Measurements from ENCODE around the gene AAMP. TPM values are rescaled to one million over a fixed set of nuclear protein-coding genes. Genes with fewer than 3 reads are reported as not detected.

AAMP gene
- total RNA-seq, 1 experiment from 2014 or later, result 98.7 TPM

DNA sequence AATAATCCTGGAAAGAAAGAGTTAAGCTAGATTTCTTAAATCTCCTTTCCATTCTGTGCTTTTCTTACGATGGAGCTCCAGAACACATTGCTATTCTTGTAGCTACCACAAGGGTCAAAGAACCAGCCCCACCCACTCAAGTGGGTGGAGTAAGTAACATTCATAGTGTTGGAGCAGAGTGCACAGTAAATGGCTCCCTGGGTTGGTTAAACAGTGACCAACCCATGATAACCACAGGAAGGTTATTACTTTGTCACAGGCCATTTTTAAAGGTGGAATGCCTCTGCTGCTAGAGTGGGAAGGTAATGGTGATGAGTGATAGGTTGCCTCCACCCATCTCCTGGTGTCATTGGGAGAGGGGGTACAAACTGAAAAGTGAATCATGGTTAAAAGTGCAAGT lies 39.1 kb downstream of the AAMP start:
- H3K36me3 Mint-ChIP-seq (ENCODE audit: insufficient read depth, unreplicated experiment), result peaks cover 96% of the 10 kb centered on the region
- no peak for TF ChIP-seq CTCF (IDR thresholded peaks at IDR 0.05; ENCODE audit: unreplicated experiment)
- DNase-seq (ENCODE audit: unreplicated experiment), result peak; percentile 39
- H3K9me3 Mint-ChIP-seq (ENCODE audit: unreplicated experiment), result no peaks in the 10 kb centered on the region
- BruUV-seq (replicated peaks), result no TSS peak
- H3K4me1 Mint-ChIP-seq (ENCODE audit: insufficient read depth, unreplicated experiment), result peaks cover 16% of the 10 kb centered on the region
- ChIA-PET CTCF (interaction anchor here (0.6 to 1.3 kb wide), 6 partner anchors 13 to 398 kb away, joined by 3 to 6 read pairs (median 3); no protein-coding TSS in a partner anchor), POLR2A (interaction anchor here (1.2 to 7.8 kb wide), 2 partner anchors 12 to 16 kb away, joined by 3 to 171 read pairs; partner anchors contain the start of gene ARPC2)
- no peak overlapping the region for H3K27ac Mint-ChIP-seq (ENCODE audit: low read depth, unreplicated experiment)
- H3K27me3 Mint-ChIP-seq (ENCODE audit: insufficient read depth, unreplicated experiment), result no peaks in the 10 kb centered on the region
- intact Hi-C loops (cut with micrococcal nuclease), result no loop called here
- H3K4me3 Mint-ChIP-seq (ENCODE audit: unreplicated experiment), result no peak overlapping the region

DNA sequence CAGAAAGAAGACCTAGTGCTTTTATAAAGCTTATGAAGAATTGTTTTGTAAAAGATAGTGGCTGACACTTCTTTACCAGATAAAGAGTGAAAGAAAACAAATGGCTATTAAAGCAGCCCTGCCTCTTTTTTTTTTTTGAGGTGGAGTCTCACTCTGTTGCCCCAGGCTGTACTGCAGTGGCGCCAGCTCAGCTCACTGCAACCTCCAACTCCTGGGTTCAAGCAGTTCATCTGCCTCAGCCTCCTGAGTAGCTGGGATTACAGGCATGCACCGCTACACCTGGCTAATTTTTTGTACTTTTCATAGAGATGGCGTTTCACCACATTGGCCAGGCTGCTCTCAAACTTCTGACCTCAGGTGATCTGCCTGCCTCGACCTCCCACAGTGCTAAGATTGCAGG lies 40.1 kb downstream of the AAMP start:
- peaks cover 95% of the 10 kb centered on the region for H3K36me3 Mint-ChIP-seq (ENCODE audit: insufficient read depth, unreplicated experiment)
- POLR2A ChIA-PET, result interaction anchor here (0.6 to 7.8 kb wide), 14 partner anchors 8 to 1732 kb away, joined by 3 to 171 read pairs (median 4); partner anchors contain the start of genes AAMP, ARPC2 and PNKD
- TF ChIP-seq CTCF (IDR thresholded peaks at IDR 0.05; ENCODE audit: unreplicated experiment), result no peak
- CTCF ChIA-PET, result interaction anchor here (0.6 to 2.5 kb wide), 11 partner anchors 8 to 47 kb away, joined by 3 to 15 read pairs (median 4); partner anchors contain the start of genes AAMP and PNKD
- intact Hi-C loops (cut with micrococcal nuclease), result no loop called here
- no peak overlapping the region for H3K4me3 Mint-ChIP-seq (ENCODE audit: unreplicated experiment)
- no TSS peak for BruUV-seq (replicated peaks)
- peaks cover 21% of the 10 kb centered on the region for H3K4me1 Mint-ChIP-seq (ENCODE audit: insufficient read depth, unreplicated experiment)
- peak; percentile 84 for DNase-seq (ENCODE audit: unreplicated experiment)
- H3K27me3 Mint-ChIP-seq (ENCODE audit: insufficient read depth, unreplicated experiment), result no peaks in the 10 kb centered on the region
- no peak overlapping the region for H3K27ac Mint-ChIP-seq (ENCODE audit: low read depth, unreplicated experiment)
- H3K9me3 Mint-ChIP-seq (ENCODE audit: unreplicated experiment), result no peaks in the 10 kb centered on the region

DNA sequence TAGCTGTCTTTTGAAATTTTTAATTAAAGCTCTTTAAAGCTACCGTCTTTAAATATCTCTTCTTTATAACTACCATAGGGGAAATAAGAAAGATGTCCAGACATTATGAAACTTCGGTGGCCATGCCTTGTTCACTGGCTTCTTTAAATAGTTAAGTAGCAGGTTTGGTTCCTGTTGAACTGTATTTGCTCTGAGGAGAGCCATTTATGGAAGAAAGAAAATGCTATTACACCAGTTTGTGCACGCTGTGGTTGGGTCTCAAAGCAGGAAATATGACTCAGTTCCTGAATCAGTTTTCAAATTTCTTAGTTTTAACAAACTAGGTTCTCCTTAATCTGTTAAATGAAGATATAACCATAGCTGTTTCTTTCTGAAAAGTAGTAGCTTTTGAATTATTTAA lies 40.7 kb downstream of the AAMP start:
- no peak for TF ChIP-seq CTCF (IDR thresholded peaks at IDR 0.05; ENCODE audit: unreplicated experiment)
- Mint-ChIP-seq H3K27me3 (ENCODE audit: insufficient read depth, unreplicated experiment) (no peaks in the 10 kb centered on the region), H3K4me3 (ENCODE audit: unreplicated experiment) (no peak overlapping the region), H3K36me3 (ENCODE audit: insufficient read depth, unreplicated experiment) (peaks cover 95% of the 10 kb centered on the region), H3K27ac (ENCODE audit: low read depth, unreplicated experiment) (peak overlapping the region; percentile 85), H3K9me3 (ENCODE audit: unreplicated experiment) (no peaks in the 10 kb centered on the region), H3K4me1 (ENCODE audit: insufficient read depth, unreplicated experiment) (peaks cover 26% of the 10 kb centered on the region)
- intact Hi-C loops (cut with micrococcal nuclease), result no loop called here
- ChIA-PET POLR2A (interaction anchor here (0.6 to 7.8 kb wide), 14 partner anchors 9 to 1731 kb away, joined by 3 to 171 read pairs (median 4); partner anchors contain the start of genes AAMP, ARPC2 and PNKD), CTCF (interaction anchor here (0.7 to 2.5 kb wide), 10 partner anchors 9 to 443 kb away, joined by 3 to 15 read pairs (median 4); partner anchors contain the start of genes AAMP and PNKD)
- BruUV-seq (replicated peaks), result no TSS peak
- DNase-seq (ENCODE audit: unreplicated experiment), result peak; percentile 72

DNA sequence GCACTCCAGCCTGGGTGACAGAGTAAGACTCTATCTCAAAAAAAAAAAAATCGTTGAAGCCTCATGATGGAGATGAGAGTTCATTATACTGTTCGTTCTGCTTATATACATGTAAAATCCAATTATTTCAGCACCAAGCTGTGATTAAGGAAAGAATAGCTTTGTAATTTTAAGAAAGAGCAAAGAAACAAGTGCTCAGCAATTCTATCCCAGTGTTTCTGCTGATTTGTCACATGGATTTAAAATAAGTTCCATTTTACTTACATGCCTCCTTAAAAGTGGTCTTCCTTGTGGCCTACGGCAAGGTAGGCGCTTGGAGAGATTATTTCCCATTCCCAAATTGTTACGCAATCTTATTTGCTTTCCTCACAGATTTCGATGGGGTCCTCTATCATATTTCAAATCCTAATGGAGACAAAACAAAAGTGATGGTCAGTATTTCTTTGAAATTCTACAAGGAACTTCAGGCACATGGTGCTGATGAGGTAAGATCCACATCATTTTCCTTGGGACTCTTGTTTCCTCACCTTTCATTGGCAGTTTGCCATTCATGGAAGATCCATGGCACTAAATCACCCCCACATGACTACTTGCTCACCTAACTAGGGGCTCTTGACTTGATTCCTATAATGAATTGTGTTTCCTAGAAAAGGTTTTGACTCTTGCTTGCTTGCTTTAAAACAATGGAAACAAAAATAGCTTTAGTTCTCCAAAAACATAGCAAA lies 41.4 kb downstream of the AAMP start:
- TF ChIP-seq CTCF (IDR thresholded peaks at IDR 0.05; ENCODE audit: unreplicated experiment), result no peak
- no peaks in the 10 kb centered on the region for H3K9me3 Mint-ChIP-seq (ENCODE audit: unreplicated experiment)
- CTCF ChIA-PET, result interaction anchor here (0.9 to 2.5 kb wide), 7 partner anchors 8 to 443 kb away, joined by 3 to 15 read pairs (median 4); no protein-coding TSS in a partner anchor
- H3K4me1 Mint-ChIP-seq (ENCODE audit: insufficient read depth, unreplicated experiment), result peaks cover 33% of the 10 kb centered on the region
- DNase-seq (ENCODE audit: unreplicated experiment), result peak; percentile 76
- intact Hi-C loops (cut with micrococcal nuclease), result no loop called here
- peaks cover 89% of the 10 kb centered on the region for H3K36me3 Mint-ChIP-seq (ENCODE audit: insufficient read depth, unreplicated experiment)
- no peaks in the 10 kb centered on the region for H3K27me3 Mint-ChIP-seq (ENCODE audit: insufficient read depth, unreplicated experiment)
- BruUV-seq (replicated peaks), result no TSS peak
- POLR2A ChIA-PET, result interaction anchor here (0.7 to 7.8 kb wide), 7 partner anchors 10 to 197 kb away, joined by 3 to 171 read pairs (median 4); partner anchors contain the start of genes AAMP, ARPC2 and PNKD
- no peak overlapping the region for H3K4me3 Mint-ChIP-seq (ENCODE audit: unreplicated experiment)
- peak overlapping the region; percentile 85 for H3K27ac Mint-ChIP-seq (ENCODE audit: low read depth, unreplicated experiment)
